HG02840 (cell line): ENCODE measurements around the gene ATP5F1E.
"Not testable (repeated sequence)": the region's sequence is repeated elsewhere in the genome, so short reads cannot be mapped to it uniquely, and the experiment has no call there.

Experiments
- ATAC-seq: cut with Tn5 transposase; IDR thresholded peaks from one replicate; pipeline ENCODE4 v1.9.1; 2021; ENCODE audit warnings: mild to moderate bottlenecking, moderate library complexity, moderate number of reproducible peaks; ENCODE audit not compliant: unreplicated experiment, low FRiP score

Gene ATP5F1E

DNA sequence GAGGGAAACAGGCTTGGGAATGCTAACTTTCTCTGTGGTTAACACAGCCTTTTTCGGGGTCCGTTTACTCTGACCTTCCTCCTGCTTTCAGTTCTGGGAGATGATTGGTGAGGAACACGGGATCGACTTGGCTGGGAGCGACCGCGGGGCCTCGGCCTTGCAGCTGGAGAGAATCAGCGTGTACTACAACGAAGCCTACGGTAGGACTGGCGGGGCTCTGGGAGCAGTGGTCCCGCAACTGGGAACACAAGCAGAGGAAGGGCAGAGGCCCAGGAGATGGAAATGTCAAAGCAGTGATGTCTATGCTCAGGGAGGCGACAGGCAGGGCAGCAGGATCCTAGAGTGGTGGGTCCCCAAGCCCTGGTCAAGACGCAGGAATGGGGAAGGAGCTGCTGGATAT lies 9.4 kb downstream of the ATP5F1E start:
- no peak for ATAC-seq

DNA sequence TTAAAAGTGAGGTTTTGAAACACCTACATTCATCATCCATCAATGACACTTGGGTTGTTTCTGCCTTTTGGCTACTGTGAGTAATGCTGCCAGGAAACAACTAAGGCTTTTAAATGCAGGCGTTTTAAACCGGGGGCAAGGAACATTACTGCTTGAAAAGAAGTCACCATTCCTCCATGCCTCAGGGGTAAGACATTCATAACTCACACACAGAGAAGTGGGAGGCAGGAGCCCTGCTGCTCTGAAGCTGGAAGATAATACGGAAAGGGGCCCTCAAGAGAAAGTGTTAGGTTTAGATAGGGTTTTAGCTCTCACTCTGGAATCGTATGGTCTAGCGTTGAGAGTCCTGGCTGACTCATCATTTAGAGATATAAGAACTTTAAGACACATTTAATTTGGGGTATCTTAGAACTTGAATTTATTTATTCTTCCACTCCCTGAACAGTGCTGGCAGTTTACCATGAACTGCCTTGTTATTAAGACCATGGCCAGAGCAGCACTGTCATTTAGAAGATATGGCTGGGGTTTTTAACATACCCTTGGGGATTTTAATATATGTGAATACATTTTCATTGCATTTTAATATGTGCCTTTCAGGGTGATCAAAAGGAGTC lies 11.1 kb downstream of the ATP5F1E start:
- no peak for ATAC-seq

DNA sequence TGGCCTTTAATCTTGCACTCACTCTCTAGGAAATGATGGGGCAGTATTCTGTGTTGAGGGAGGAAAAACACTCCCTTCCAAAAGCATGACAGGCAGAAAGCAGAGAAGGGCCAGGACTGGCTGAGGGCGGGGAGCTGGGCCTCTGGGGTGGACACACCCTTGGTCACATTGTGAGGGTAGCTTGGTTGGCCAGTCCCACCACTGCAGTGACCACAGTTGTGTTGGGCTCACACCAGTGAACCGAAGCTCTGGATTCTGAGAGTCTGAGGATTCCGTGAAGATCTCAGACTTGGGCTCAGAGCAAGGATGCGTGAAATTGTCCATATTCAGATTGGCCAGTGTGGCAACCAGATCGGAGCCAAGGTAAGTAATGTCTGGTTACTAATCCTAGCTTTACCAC lies 12.9 kb downstream of the ATP5F1E start, which contains the start of gene TUBB1:
TSS of gene TUBB1 (plus strand) at position 213 of the 400 bp plus-strand sequence. CDS start at position 307, 94 bp downstream.
- ATAC-seq: no peak

DNA sequence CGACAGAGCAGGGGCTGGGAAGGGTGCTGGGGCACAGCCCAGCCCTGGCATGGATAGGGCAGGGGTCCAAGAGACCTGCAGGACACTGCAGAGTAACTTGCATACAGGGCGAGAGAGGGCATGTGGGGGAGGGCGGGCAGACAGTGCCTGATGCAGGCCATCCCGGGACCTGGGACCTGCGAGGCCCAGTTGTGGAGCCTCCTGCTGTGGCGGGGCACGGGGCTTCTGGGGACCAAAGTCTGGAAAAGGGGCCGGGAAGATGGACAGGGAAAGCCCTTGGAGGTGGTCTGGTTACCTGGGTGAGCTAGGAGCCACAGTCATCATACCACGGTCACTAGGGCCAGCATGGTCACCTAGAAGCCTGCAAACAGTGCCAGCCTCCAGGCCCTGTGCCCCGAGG lies 13.3 kb downstream of the ATP5F1E start:
- no peak for ATAC-seq

DNA sequence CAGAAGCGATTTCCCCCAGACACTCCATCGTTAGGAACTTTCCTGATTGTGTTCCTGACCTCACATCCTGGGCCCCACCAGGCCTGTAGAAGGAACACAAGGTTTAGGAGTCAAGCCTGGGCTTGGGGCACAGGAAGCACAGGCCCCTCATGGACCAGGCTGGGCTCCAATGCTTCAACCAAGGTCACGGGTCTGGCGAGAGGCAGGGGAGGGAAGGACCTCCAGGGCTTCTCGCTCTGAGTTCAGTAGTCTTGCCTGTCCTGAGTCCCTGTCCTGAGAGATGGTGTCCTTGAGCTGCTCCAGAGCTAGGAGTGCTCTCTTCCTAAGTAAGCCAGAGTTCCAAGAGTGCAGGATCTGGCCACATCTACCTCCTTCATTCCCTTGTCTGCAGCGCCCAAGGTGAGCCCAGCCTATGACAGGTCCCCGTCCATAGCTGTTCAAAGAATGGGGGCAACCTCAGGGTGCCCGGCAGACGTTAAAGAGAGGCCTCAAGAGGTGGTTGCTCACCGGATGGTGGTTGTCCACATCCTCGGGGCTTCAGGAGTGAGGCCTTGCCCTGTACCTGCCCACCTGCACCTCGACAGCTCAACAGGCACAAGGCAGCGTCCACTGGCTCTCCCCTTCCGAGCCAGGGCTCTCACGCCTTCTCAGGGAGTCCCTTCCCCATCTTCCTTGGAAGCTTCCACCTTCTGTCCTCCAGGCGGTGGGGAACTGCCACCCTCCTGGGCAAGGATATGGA lies 14.5 kb downstream of the ATP5F1E start:
- no peak for ATAC-seq

DNA sequence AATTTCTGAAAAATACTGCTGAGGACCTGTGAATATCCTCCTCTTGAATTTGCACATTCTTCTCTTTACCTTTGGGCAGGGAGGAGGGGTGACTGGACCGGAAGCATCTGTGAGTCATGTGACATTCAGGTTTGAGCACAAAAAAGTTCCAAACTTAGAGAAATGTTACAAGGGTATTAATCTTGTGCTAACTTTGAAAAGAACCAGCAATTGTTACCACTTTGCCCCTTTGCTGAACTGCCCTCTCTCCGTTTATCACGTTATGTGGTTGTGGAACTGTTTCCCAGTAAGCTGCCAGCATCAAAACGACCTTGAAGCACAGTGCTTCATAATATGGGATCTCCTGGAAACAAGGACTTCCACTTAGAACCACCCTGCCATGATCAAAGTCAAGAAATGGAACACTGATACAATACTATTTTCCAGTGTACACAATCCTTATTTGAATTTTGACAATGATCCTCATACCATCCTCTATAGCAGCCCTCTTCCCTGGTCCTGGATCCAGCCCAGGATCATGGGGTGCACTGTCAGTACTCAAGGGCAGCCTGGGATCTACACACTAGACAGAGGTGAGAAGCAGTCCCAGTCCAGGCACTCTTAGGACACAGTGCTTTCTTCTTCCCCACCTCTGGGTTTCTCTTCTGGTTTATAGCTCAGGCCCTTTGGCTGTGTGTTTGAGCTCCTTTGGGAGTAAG lies 15.2 kb downstream of the ATP5F1E start:
- ATAC-seq: no peak

DNA sequence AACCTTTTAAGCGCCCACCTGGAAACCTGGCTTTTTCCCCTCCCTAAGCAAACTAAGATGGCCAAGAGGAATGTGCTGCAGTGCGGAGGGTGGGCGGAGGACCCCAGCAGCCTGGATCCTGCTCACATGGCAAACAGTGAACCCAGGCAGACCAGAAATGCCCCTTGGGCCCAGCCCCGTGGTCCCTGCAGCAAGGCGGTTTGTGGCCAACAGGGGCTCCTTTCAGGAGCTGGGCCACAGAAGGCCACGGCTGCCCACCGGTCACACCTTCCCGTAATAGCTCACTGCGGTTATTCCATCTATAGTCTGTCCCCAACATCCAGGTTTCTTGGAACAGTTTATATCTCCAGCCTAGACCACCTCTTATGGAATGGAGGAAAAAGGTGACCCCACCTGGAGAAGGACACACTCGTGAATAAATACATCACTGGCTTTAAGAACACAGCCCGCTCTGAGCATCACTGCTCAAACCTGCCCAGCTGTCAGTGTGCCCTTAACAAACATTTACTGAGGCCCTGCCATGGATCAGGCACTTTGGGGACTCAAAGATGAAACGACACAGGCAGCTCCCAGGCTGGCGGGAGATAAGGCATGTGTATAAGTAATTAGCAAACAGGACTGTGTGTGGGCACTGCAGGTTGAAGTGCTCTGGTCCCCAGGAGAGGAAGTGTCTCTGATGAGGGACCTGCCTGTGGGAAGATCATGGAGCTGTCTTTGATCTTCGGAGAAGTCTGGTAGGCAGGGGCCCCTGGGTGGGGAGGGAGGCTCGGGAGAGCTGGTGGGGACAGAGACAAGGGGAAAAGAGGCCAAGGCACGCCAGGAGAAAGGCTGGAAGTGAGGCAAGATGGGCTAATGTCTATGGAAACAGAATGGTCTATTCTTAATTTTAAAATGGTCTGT lies 16.1 kb downstream of the ATP5F1E start:
- ATAC-seq: no peak

DNA sequence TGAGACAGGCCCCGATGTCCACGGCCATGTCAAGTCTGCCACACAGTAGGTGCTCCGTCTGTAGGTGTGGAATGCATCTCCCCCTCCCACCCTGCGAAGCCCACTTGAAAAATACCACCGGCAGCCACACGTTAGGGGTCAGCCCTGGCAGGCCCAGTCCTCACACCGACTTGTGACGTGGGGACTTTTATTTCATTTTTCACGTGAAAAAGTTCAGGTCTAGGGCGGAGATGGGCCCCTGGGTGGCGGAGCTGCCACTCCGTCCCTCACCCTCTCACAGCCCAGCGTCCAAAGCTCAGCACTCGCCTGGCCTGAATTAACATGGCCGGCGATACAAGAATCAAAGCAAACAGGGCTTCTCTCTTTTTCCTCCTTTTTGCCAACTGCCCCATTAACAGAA lies 16.7 kb downstream of the ATP5F1E start:
- no peak for ATAC-seq

DNA sequence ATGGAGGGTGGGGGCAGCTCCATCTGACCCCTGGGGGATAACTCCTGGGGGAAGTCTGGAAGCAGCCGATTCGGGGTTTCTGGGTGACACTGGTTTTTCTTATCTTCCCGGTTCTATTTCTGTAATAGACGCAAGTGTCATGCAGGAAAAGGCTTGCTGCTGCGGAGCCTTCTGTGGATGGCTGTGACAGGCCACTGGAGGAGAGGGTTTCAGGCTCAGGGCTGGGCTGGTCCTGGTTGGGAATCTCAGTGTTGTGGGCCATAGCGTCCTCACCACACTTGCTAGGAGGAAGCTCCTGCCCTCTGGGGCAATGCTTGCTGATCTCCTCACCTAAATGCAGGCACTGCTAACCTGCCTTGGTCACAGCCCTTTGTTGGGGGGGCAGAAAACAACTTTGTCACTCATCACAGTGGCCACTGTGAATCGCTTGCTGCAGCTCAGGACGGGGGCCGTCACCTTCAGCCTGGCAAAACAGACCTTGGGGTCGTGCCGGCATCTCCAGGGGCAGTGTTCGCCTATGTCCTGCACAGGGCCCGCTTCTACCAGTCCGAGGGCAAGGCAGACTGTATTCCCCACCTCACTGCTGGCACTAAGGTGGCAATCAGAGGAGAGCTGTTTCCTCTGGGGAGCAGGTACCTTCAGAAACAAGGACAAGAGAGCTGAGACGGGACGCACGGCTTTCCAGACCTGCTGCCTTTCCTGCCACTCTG lies 17.3 kb downstream of the ATP5F1E start:
- no peak for ATAC-seq

DNA sequence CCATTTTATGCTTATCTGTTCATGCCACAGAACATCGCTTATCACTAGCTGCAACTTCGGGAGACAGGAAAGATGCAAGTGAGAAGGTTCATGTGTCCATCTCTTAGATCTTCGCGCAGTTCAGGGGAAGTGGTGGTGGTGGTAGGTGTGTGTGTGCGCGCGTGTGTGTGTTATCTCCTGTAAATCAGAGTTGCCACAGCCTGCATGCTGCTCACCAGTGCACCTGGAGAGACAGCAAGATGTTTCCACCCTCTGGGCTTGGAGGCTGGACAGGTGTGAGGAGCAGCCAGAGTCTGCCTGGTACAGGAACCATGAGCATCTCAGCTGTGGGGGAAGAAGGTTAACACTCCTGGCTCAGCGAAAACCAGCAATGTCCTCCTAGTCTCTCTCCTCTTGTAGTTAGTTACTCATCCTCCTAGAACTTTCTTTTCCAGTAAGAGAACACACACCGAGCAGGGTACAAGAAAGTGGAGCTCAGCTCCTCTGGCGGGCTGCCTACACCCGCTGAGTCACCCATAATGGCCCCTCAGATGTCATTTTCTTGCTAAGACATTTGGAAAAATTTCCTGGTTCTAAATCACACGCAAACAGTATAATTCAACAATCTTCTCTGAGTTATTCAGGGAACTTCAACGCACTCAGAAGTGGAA lies 18.1 kb downstream of the ATP5F1E start:
- ATAC-seq: no peak

DNA sequence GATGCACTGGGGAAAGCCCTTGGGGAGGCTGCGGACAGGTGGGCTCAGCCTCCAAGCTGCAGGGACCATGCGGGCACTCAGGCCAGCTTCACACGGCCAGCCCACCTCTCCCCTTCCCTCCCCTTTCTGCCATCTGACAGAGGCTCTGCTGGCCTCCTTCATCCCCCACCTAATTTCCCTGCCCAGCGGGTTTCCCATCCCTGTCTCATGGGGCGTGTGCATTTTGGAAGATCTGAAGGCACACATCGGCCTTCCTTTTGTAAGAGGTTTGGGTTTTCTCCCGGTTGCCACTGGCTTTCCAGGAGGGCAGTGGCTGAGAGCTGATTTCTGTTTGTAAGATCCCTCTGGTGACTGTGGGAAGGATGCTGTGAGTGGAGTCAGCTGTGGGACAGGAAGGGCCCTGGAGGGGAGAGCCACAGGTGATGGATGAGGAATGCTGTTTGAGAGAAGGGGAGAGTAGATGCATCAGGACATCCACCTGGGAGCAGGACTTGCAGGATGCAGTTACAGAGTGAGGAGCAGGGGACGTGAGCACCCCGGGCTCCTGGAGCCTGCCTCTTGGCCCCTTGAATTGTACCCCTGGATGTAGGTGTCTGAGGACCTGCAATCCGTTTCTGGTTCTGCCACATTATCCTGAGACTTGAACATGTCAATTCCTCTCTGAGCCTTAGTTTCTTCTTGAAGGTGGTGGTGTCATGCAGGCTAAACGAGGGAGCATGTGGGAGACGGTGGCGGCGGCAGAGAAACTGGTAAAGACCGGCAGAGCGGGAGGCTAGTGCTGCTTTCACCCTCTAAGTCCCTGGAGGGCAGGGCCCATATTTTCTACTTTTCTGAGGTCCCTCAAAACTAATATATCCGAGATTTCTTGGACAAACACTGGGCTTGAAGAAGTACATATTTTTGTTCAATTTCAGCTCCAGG lies 18.8 kb downstream of the ATP5F1E start:
- ATAC-seq: no peak

DNA sequence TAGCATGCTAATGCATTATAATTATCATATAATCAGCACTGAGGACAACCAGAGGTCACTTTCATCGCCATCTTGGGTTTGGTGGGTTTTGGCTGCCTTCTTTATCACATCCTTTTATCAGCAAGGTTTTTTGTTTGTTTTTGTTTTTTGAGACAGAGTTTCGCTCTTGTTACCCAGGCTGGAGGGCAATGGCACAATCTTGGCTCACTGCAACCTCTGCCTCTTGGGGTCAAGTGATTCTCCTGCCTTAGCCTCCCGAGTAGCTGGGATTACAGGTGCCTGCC lies 20.3 kb downstream of the ATP5F1E start:
- ATAC-seq: not testable (repeated sequence)

DNA sequence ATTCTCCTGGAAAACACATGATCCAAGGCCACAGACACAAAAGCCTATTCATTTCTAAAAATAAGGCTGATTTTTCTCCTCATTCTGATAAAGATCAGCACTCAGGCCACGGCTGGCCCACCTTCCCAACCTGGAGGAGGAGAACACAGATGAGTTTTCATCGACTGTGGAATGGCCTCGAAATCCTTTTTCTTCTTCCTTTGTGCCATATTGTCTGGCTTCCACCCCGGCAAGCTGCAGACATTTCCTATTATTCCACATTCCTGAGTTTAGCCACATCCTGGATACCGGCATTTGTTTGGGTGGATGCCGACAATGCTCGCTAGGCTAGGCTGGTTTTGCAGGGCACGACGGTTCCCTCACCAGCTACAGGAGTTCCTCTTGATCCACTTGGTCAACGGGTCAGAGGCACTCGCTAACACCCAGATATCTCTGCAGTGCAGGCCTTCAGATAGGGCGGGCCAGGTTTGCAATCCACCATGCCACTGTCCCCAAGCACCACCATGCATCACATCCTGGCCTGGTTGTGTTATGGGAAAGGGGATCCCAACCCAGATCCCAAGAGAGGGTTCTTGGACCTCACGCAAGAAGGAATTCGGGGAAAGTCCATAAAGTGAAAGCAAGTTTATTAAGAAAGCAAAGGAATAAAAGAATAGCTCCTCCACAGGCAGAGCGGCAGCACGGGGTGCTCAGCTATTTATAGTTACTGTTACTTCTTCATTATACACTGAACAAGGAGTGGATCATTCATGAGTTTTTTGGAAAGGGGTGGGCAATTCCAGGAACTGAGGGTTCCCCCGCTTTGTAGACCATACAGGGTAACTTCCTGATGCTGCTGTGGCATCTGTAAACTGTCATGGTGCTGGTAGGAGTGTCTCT lies 20.9 kb downstream of the ATP5F1E start:
- no peak for ATAC-seq

DNA sequence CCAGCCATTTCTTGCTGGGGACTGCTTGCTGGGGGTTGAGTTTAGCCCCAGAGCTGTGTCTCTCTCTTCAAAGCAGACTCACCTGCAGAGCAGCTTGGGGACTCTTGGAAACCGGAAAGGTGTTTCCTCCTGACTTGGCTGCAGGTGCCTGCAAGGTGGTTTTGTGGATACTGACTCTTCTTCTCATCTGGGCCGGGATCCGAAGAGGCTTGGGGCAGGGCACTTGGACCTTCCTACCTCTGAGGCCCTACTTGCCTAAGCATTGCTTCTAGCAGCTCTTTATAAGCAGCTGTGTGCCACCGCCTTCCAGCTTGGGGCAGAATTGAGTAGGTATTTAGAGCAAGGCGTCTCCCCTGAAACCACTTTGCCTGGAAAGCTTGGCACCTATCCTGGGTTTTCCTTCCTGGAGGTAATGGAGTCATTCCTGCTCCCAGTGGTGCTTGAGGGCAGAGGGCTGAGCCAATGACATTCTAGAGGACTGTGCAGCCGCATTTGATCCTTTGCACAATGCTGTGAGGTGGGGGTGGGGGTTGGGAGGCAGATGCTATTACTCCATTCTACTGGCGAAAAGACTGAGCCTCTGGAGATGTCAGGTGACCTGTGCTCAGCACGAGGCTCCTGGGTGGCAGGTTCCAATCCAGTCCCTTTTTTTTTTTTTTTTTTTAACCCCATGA lies 21.7 kb downstream of the ATP5F1E start:
- ATAC-seq: no peak

DNA sequence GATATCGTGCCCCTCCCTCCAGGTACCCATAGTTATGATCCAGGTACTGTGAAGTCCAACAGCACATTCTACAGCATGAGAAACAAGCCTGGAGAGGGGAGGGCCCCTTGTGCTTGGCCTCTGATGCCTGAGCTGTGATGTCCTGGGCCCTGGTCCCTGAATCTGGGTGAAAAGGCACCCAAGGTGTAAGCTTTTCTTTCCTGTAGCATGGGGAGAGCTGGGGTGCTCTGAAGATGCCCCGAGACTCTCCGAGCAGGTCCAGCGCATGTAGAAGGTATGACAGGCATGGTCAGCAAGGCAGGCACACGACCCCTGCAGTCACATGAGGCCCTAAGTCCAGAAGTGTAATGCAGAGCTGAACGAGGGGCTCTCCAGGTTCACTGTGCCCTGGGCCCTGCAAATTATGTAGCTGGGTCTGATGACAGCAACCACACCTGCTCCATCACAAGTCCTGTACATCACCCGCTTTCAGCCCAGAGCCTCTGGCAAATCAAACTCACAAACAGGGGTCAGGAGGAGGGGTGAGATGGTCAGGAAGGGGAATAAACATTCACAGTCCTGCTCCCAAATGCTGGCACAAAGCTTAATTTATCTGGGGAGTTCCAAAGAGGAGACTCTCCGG lies 23.3 kb downstream of the ATP5F1E start:
- no peak for ATAC-seq

DNA sequence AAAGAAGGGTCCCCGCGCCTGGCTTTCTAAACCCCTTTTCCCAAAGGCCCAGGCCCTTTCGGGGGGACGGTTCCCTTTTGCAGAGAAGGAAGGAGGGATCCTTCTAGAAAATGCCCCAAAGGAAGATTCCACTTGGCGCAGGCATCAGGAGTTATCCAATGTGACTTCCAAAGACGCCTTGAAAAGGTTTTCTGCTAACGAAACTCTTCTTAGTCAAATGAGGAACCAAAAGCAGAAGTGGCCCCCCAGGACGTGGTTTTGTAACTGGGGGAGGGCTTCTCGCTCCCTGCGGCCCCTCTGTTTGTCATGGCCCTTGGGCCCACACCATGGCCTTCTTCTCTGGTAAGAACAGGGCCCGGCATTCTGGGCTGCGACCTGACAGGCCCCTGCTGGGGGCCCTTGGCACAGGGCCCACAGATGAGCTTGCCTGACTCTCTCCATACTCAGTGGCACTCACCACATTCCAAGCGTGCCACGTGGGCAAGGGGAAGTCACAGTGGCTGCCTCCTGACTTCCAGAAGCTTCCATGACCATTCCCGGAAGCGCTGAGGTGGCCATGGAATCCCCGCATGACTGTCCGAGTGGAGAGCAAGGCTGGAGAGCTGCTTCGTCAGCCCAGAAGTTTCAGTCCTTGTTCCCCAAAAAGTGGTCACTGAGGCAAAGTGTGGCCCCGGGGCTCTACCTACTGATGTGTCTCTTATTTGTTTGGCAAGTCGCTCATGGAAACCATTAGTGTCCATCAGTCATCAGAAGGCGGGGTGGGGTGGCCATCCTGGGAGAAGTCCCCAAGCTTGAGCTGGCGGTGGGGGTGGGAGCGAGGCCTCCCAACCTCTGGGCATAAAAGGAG lies 24.2 kb downstream of the ATP5F1E start:
- no peak for ATAC-seq
